ENCODE results near the gene HYPK. TPM values are rescaled to one million over a fixed set of nuclear protein-coding genes. Genes with fewer than 3 reads are reported as not detected.
"Not testable (repeated sequence)": the region's sequence is repeated elsewhere in the genome, so short reads cannot be mapped to it uniquely, and the experiment has no call there.

HYPK gene
- total RNA-seq, 1 donor from 2014 or later: 11.3 TPM

DNA sequence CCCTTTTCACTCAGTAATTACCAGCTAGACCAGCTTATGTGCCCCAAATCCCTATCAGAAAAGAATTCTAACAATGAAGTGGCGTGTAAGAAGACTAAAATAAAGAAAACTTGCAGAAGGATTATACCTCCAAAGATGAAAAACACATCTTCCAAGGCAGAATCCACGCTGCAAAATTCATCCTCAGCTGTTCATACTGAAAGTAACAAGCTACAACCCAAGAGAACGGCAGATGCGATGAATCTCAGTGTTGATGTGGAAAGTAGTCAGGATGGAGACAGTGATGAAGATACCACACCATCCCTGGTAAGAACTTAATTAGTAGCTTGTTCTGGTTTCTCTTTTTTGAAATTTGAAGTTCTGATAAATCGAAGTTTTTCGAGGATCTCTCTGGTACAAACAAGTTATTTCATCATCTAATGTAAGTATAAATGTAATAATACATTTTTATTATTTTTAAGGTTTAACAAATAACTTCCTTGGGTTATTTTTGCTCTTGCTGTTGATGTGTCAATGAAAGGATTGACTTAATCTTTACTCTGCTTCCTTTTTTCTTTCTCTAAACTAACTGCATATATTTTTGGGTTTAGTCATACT lies 27.8 kb downstream of the HYPK start:
- Histone ChIP-seq H3K4me1 (peaks cover 25% of the 10 kb centered on the region), H3K36me3 (no peaks in the 10 kb centered on the region), H3K9me3 (no peaks in the 10 kb centered on the region), H3K4me3 (peak overlapping the region; percentile 71), H3K27ac (no peak overlapping the region), H3K27me3 (no peaks in the 10 kb centered on the region)
- DNase-seq (no peak), ATAC-seq (no peak)
- TF ChIP-seq, protein P1, sequence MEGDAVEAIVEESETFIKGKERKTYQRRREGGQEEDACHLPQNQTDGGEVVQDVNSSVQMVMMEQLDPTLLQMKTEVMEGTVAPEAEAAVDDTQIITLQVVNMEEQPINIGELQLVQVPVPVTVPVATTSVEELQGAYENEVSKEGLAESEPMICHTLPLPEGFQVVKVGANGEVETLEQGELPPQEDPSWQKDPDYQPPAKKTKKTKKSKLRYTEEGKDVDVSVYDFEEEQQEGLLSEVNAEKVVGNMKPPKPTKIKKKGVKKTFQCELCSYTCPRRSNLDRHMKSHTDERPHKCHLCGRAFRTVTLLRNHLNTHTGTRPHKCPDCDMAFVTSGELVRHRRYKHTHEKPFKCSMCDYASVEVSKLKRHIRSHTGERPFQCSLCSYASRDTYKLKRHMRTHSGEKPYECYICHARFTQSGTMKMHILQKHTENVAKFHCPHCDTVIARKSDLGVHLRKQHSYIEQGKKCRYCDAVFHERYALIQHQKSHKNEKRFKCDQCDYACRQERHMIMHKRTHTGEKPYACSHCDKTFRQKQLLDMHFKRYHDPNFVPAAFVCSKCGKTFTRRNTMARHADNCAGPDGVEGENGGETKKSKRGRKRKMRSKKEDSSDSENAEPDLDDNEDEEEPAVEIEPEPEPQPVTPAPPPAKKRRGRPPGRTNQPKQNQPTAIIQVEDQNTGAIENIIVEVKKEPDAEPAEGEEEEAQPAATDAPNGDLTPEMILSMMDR (IDR thresholded peaks at IDR 0.05): no peak
- intact Hi-C loops (cut with DNase I): no loop called here

DNA sequence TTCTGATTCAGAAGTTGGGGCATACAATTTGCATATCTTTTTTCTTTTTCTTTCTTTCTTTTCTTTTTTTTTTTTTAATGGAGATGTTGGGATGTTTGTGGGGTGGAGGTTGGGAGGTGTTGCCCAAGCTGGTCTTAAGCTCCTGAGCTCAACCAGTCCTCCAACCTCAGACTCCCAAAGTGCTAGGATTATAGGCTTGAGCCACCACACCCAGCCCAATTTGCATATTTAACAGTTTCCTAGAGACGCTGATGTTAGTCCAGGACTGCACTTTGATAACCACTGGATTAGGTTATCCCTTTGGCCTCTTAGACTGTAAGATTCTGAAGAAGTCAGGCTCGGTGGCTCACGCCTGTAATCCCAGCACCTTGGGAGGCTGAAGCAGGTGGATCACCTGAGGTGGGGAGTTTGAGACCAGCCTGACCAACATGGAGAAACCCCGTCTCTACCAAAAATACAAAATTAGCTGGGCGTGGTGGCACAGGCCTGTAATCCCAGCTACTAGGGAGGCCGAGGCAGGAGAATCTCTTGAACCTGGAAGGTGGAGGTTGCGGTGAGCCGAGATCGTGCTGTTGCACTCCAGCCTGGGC lies 29.6 kb downstream of the HYPK start:
- H3K4me3 ChIP-seq; H3K27ac ChIP-seq; intact Hi-C loops (cut with DNase I); DNase-seq; H3K27me3 ChIP-seq; H3K36me3 ChIP-seq; H3K9me3 ChIP-seq; ATAC-seq: not testable (repeated sequence)
- peaks cover 17% of the 10 kb centered on the region for H3K4me1 ChIP-seq

DNA sequence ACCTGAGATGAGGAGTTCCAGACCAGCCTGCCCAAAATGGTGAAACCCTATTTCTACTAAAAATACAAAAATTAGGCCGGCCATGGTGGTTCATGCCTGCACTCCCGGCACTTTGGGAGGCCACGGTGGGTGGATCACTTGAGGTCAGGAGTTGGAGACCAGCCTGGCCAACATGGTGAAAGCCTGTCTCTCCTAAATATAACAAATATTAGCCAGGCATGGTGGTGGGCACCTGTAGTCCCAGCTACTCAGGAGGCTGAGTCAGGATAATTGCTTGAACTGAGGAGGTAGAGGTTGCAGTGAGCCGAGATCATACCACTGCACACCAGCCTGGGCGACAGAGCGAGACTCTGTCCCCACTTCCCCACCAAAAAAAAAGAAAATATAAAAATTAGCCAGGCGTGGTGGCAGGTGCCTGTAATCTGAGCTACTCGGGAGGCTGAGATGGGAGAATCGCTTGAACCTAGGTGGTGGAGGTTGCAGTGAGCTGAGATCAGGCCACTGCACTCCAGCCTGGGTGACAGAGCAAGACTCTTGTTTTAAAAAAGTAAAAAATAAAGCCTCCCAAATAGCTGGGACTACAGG lies 30.4 kb downstream of the HYPK start:
- not testable (repeated sequence) for H3K9me3 ChIP-seq, DNase-seq, ATAC-seq

DNA sequence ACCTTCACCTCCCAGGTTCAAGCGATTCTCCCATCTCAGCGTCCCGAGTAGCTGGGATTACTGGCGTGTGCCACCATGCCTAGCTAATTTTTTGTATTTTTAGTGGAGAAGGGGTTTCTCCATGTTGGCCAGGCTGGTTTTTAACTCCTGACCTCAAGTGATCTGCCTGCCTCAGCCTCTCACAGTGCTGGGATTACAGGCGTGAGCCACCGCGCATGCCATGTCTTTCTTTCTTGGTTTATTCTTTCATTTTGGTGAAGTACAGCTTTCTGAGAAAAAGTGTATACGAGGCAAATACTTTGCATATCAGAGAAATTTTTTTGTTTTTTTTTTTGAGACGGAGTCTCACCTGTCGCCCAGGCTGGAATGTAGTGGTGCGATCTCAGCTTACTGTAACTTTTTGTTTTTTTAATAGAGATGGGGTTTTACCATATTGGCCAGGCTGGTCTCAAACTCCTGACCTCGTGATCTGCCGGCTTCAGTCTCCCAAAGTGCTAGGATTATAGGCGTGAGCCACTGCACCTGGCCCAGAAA lies 31.2 kb downstream of the HYPK start:
- intact Hi-C loops (cut with DNase I): not testable (repeated sequence)

More for the DNA sequence above, 30.4 kb downstream of the HYPK start:
- H3K36me3 ChIP-seq; intact Hi-C loops (cut with DNase I); H3K27ac ChIP-seq; H3K27me3 ChIP-seq; H3K4me3 ChIP-seq: not testable (repeated sequence)
- peaks cover 17% of the 10 kb centered on the region for H3K4me1 ChIP-seq

DNA sequence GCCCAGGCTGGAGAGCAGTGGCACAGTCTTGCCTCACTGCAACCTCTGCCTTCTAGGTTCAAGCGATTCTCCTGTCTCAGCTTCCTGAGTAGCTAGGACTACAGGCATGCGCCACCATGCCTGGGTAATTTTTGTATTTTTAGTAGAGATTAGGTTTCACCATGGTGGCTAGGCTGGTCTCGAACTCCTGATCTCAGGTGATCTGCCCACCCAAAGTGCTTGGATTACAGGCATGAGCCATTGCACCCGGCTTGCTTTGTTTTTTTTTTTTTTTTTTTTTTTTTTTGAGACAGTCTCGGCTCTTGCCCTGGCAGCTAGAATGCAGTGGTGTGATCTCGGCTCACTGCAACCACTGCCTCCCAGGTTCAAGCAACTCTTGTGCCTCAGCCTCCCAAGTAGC lies 32.1 kb downstream of the HYPK start:
- H3K27me3 ChIP-seq; H3K4me3 ChIP-seq; H3K4me1 ChIP-seq; intact Hi-C loops (cut with DNase I); H3K27ac ChIP-seq; ATAC-seq; H3K36me3 ChIP-seq; H3K9me3 ChIP-seq; DNase-seq: not testable (repeated sequence)

More for the DNA sequence above, 31.2 kb downstream of the HYPK start:
- H3K36me3 ChIP-seq, H3K9me3 ChIP-seq, H3K4me3 ChIP-seq, H3K27ac ChIP-seq, DNase-seq, ATAC-seq, H3K27me3 ChIP-seq: not testable (repeated sequence)
- peaks cover 13% of the 10 kb centered on the region for H3K4me1 ChIP-seq

DNA sequence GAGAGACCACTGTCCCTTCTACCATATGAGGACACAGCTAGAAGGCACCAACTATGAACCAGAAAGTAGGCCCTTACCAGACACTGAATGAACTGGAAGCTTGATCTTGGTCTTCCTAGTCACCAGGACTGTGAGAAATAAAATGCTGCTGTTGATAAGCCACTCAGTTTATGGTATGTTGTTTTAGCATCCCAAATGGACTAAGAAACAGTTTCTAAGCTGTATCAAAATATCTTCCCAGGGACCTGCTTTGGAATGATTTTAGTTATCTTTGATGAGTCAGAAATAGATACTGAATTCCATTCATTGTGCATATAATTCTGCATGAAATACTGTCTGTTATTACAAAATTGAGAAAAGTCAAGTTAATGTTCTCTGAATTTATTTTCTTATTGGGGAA lies 45.0 kb downstream of the HYPK start:
- intact Hi-C loops (cut with DNase I): no loop called here
- no peaks in the 10 kb centered on the region for H3K9me3 ChIP-seq
- no peak for DNase-seq
- no peak overlapping the region for H3K27ac ChIP-seq
- no peaks in the 10 kb centered on the region for H3K27me3 ChIP-seq
- H3K4me3 ChIP-seq: no peak overlapping the region
- no peaks in the 10 kb centered on the region for H3K36me3 ChIP-seq
- no peaks in the 10 kb centered on the region for H3K4me1 ChIP-seq
- TF ChIP-seq, protein P1 (IDR thresholded peaks at IDR 0.05): no peak
- ATAC-seq: no peak

DNA sequence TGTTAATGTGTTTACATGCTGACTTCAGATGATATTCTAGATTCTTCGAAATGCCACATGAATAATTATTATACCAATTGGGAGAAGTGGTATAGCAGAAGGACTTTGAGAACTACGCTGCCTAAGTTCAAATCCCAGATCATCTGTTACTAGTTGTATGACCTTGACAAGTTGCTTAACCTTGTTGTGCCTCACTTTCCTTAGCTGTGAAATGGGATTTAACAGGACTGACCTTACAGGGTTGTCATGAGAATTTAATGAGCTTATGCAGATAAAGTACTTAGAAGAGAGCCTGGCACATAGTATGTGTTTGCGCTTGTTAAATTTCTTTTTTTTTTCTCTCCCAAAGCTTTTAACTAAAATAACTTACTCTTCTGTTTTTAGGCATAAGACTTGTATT lies 50.9 kb downstream of the HYPK start:
- DNase-seq (no peak), ATAC-seq (no peak)
- Histone ChIP-seq H3K9me3 (no peaks in the 10 kb centered on the region), H3K4me1 (no peaks in the 10 kb centered on the region), H3K36me3 (no peaks in the 10 kb centered on the region), H3K4me3 (no peak overlapping the region), H3K27ac (no peak overlapping the region), H3K27me3 (no peaks in the 10 kb centered on the region)
- TF ChIP-seq, protein P1 (IDR thresholded peaks at IDR 0.05): no peak
- intact Hi-C loops (cut with DNase I): no loop called here

Data from upper lobe of right lung (tissue), 1 donor.